ENCODE data around the gene UBQLN3.

UBQLN3 gene

GRCh38 chr11:5505363-5506048 lies 4.3 kb downstream of the UBQLN3 start:
- DNase-seq (ENCODE audit: low read depth in 3 of 3): no peak

- DNase-seq (ENCODE audit: low read depth in 3 of 3): no peak
Observed at GRCh38 chr11:5504403-5504921, 5.3 kb downstream of the UBQLN3 start.

- DNase-seq (ENCODE audit: low read depth in 3 of 3): no peak
Observed at GRCh38 chr11:5500393-5500801, 9.4 kb downstream of the UBQLN3 start.

GRCh38 chr11:5499671-5500070 lies 10.1 kb downstream of the UBQLN3 start:
- no peak for DNase-seq (ENCODE audit: low read depth in 3 of 3)

GRCh38 chr11:5489576-5490357 lies 20.0 kb downstream of the UBQLN3 start:
- no peak for DNase-seq (ENCODE audit: low read depth in 3 of 3)

GRCh38 chr11:5488798-5489399 lies 20.9 kb downstream of the UBQLN3 start:
- DNase-seq (ENCODE audit: low read depth in 3 of 3): no peak

GRCh38 chr11:5488385-5488784 lies 21.4 kb downstream of the UBQLN3 start, which contains the start of gene OR52D1:
OR52D1 (plus strand) TSS chr11:5488685; CDS start chr11:5488707, 22 bp downstream.
- no peak for DNase-seq (ENCODE audit: low read depth in 3 of 3)

GRCh38 chr11:5486421-5486820 lies 23.3 kb downstream of the UBQLN3 start:
- DNase-seq (ENCODE audit: low read depth in 3 of 3): no peak

GRCh38 chr11:5486003-5486402 lies 23.8 kb downstream of the UBQLN3 start:
- no peak for DNase-seq (ENCODE audit: low read depth in 3 of 3)

- peak in 2 of 3 experiments; percentile 4 to 7 for DNase-seq (ENCODE audit: low read depth in 3 of 3)
Observed at GRCh38 chr11:5476186-5476819, 33.5 kb downstream of the UBQLN3 start.

- no peak for DNase-seq (ENCODE audit: low read depth in 3 of 3)
Observed at GRCh38 chr11:5473921-5474320, 35.8 kb downstream of the UBQLN3 start.

- no peak for DNase-seq (ENCODE audit: low read depth in 3 of 3)
Observed at GRCh38 chr11:5467527-5467926, 42.2 kb downstream of the UBQLN3 start.

GRCh38 chr11:5460983-5461621 lies 48.7 kb downstream of the UBQLN3 start:
- DNase-seq (ENCODE audit: low read depth in 3 of 3): no peak
